ENCODE results near the gene PRDM2. TPM values are rescaled to one million over a fixed set of nuclear protein-coding genes. Genes with fewer than 3 reads are reported as not detected.

Gene PRDM2
- total RNA-seq, 2 experiments from 2014 or later: 136 to 140 TPM

DNA sequence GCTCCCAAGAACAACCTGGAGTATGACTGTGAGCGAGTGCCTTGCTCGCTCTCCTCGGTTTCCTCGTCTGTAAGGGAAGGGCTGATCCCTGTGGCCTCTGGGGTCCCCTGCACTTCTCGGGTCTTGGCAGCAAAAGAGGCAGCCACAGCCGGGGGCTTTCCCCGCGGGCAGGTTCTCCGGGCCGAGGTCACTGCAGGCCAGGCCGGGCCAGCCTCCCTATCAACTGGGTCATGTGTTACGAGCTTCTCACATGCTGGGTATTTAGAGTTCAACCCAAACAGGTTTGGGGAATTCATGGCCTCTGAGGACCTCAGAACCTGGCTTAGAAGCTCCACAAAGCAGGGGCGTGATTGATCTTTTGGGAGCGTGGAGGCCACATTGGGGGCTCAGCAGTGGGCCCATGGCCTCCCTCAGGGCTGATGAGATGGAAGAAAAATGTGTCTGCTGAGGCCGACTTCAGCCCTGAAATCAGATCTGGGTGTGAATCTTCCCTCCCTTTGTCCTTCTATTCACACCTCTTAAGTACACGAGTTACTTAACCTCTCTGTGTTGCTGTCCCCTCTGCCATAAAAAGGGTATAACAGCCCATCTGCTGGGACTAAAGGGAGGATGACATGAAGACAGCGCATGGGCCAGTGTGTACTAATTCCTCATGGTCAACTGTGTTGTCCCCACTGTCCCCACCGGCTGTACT lies 103.7 kb downstream of the PRDM2 start:
- no peak for DNase-seq
- no peaks in the 10 kb centered on the region for H3K27me3 ChIP-seq (ENCODE audit: control insufficient read depth in 1 of 2, insufficient read depth in 2 of 2, low read length in 2 of 2)
- H3K4me3 ChIP-seq (ENCODE audit: low read length): no peak overlapping the region
- TF ChIP-seq, protein P1, sequence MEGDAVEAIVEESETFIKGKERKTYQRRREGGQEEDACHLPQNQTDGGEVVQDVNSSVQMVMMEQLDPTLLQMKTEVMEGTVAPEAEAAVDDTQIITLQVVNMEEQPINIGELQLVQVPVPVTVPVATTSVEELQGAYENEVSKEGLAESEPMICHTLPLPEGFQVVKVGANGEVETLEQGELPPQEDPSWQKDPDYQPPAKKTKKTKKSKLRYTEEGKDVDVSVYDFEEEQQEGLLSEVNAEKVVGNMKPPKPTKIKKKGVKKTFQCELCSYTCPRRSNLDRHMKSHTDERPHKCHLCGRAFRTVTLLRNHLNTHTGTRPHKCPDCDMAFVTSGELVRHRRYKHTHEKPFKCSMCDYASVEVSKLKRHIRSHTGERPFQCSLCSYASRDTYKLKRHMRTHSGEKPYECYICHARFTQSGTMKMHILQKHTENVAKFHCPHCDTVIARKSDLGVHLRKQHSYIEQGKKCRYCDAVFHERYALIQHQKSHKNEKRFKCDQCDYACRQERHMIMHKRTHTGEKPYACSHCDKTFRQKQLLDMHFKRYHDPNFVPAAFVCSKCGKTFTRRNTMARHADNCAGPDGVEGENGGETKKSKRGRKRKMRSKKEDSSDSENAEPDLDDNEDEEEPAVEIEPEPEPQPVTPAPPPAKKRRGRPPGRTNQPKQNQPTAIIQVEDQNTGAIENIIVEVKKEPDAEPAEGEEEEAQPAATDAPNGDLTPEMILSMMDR (IDR thresholded peaks at IDR 0.05): no peak
- Mint-ChIP-seq H3K36me3 (ENCODE audit: low read depth) (peaks cover 11% of the 10 kb centered on the region), H3K4me1 (ENCODE audit: low read depth) (peaks cover 33% of the 10 kb centered on the region), H3K27ac (peak overlapping the region; percentile 49), H3K27me3 (no peaks in the 10 kb centered on the region), H3K4me3 (no peak overlapping the region), H3K9me3 (no peaks in the 10 kb centered on the region)
- H3K27ac ChIP-seq (ENCODE audit: low read depth in 1 of 2, low read length in 2 of 2): no peak overlapping the region
- H3K36me3 ChIP-seq (ENCODE audit: insufficient read depth, low read length): peaks cover 4% of the 10 kb centered on the region
- H3K4me1 ChIP-seq (ENCODE audit: insufficient read depth, low read length): peaks cover 3% of the 10 kb centered on the region
- intact Hi-C loops (cut with DNase I, micrococcal nuclease): no loop called here
- POLR2A ChIA-PET: no interaction called here
- no peaks in the 10 kb centered on the region for H3K9me3 ChIP-seq (ENCODE audit: control insufficient read depth in 1 of 2, insufficient read depth in 1 of 2, low read length in 2 of 2)
- no peak for ATAC-seq (ENCODE audit: poor library complexity)
- CTCF ChIA-PET: no interaction called here

DNA sequence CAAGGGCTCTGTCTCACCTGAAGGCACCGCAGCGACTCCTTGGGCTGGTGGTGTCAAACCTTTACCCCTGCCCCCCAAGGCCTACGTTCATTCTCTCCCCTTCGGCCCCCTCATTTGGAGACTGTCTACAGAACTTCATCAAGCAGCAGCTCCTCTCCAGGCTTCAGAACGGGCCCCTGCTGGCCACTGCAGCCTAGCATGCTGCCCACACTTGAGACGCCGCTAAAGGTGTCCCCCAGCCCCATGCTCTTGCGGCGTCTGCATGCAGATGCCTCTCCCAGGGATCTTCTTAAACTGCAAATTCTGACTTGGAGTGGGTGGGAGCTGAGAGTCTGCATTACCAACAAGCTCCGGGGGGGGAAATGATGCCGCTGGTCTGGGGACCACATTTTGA lies 104.2 kb downstream of the PRDM2 start:
- Mint-ChIP-seq H3K4me1 (ENCODE audit: low read depth) (peaks cover 34% of the 10 kb centered on the region), H3K9me3 (no peaks in the 10 kb centered on the region), H3K27me3 (no peaks in the 10 kb centered on the region), H3K27ac (peak overlapping the region; percentile 49), H3K36me3 (ENCODE audit: low read depth) (peaks cover 10% of the 10 kb centered on the region), H3K4me3 (no peak overlapping the region)
- peaks cover 4% of the 10 kb centered on the region for H3K4me1 ChIP-seq (ENCODE audit: insufficient read depth, low read length)
- TF ChIP-seq, protein P1 (IDR thresholded peaks at IDR 0.05): no peak
- no peaks in the 10 kb centered on the region for H3K9me3 ChIP-seq (ENCODE audit: control insufficient read depth in 1 of 2, insufficient read depth in 1 of 2, low read length in 2 of 2)
- intact Hi-C loops (cut with DNase I, micrococcal nuclease): no loop called here
- no peak for ATAC-seq (ENCODE audit: poor library complexity)
- CTCF ChIA-PET: interaction anchor here (1.1 kb wide), 1 partner anchor 10 kb away, joined by 3 read pairs; no protein-coding TSS in a partner anchor
- POLR2A ChIA-PET: no interaction called here
- H3K4me3 ChIP-seq (ENCODE audit: low read length): no peak overlapping the region
- no peaks in the 10 kb centered on the region for H3K27me3 ChIP-seq (ENCODE audit: control insufficient read depth in 1 of 2, insufficient read depth in 2 of 2, low read length in 2 of 2)
- H3K27ac ChIP-seq (ENCODE audit: low read depth in 1 of 2, low read length in 2 of 2): no peak overlapping the region
- peaks cover 4% of the 10 kb centered on the region for H3K36me3 ChIP-seq (ENCODE audit: insufficient read depth, low read length)
- DNase-seq: no peak

DNA sequence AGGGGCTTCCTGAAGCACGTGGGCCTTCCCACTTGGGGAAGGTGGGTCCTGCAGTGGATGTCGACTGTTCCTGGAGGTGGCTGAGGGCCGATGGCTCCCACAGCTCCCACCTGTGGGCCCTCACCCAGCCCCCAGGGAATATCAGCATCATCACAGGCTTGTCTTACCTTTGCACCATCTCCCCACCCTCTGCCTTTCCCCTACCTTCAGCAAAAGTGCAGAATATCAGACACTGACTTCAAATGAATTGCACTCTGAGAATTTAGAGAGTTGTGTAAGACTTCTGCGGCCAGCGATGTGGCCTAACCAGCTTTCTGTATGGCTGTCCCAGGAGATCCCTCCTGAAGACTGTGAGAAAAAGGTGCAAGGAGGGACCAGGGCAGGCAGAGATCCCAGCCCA lies 105.4 kb downstream of the PRDM2 start:
- TF ChIP-seq, protein P1 (IDR thresholded peaks at IDR 0.05): no peak
- H3K27me3 Mint-ChIP-seq: no peaks in the 10 kb centered on the region
- H3K36me3 Mint-ChIP-seq (ENCODE audit: low read depth): peaks cover 5% of the 10 kb centered on the region
- H3K27ac Mint-ChIP-seq: no peak overlapping the region
- DNase-seq: no peak
- peaks cover 28% of the 10 kb centered on the region for H3K4me1 Mint-ChIP-seq (ENCODE audit: low read depth)
- POLR2A ChIA-PET: no interaction called here
- Histone ChIP-seq H3K4me1 (ENCODE audit: insufficient read depth, low read length) (peaks cover 8% of the 10 kb centered on the region), H3K36me3 (ENCODE audit: insufficient read depth, low read length) (peaks cover 4% of the 10 kb centered on the region), H3K9me3 (ENCODE audit: control insufficient read depth in 1 of 2, insufficient read depth in 1 of 2, low read length in 2 of 2) (no peaks in the 10 kb centered on the region), H3K27me3 (ENCODE audit: control insufficient read depth in 1 of 2, insufficient read depth in 2 of 2, low read length in 2 of 2) (no peaks in the 10 kb centered on the region), H3K27ac (ENCODE audit: low read depth in 1 of 2, low read length in 2 of 2) (no peak overlapping the region), H3K4me3 (ENCODE audit: low read length) (no peak overlapping the region)
- H3K9me3 Mint-ChIP-seq: no peaks in the 10 kb centered on the region
- H3K4me3 Mint-ChIP-seq: no peak overlapping the region
- intact Hi-C loops (cut with DNase I, micrococcal nuclease): no loop called here
- ATAC-seq (ENCODE audit: poor library complexity): no peak
- CTCF ChIA-PET: interaction anchor here (0.7 to 1.1 kb wide), 2 partner anchors 8 to 79 kb away, joined by 3 read pairs; no protein-coding TSS in a partner anchor
